ENCODE measurements around the gene RFXAP. TPM values are rescaled to one million over a fixed set of nuclear protein-coding genes. Genes with fewer than 3 reads are reported as not detected.
A peak's percentile ranks its signal among the peaks of the same experiment; 100 is the strongest.

RFXAP gene
- total RNA-seq, 1 donor from 2014 or later = 5.5 TPM

DNA sequence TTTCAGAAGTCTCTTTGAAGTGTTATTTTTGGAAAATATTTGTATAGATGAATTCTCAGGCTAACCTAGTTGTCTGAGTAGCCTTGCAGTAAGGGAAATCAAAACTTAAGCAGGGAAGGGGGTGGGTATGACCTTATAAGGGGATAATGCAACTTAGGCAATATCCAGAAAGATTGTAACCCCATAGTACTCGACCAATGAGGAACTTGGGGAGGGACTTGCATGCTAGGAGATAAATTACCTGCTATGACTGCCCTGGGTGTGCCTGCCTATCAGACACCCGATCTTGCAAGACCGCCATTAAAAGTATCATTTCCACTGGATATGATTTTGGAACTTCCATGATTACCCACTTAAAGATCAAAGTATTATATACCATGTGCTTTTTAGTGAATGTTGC lies 23.0 kb upstream of the RFXAP start:
- H3K4me2 ChIP-seq (ENCODE audit: low read length) = no peak overlapping the region
- no peak for FAIRE-seq

DNA sequence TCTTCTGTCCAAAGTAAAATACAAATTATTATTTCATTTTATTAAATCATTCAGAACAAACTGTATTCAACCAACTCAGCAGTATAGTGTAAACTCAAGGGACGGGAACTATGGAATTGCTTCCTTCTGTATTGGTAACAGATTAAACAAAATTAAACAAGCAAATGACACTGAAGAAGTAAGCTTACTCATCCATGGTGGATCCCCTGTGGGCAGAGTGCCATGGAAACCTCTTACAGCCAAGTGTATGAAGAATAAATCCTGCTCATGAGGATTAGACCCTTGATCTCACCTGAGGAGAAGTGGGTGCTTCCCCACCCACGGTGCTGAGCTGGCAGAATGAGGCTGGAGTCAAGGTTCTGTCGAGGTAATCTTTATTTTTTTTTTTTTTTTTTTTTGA lies 18.0 kb upstream of the RFXAP start:
- no peak overlapping the region for H3K27ac Mint-ChIP-seq (ENCODE audit: unreplicated experiment)
- H3K36me3 Mint-ChIP-seq (ENCODE audit: low read depth, unreplicated experiment) = no peaks in the 10 kb centered on the region
- no peak for TF ChIP-seq EZH2 (IDR thresholded peaks at IDR 0.05; ENCODE audit: insufficient read depth, low read length)
- TF ChIP-seq, protein P1, sequence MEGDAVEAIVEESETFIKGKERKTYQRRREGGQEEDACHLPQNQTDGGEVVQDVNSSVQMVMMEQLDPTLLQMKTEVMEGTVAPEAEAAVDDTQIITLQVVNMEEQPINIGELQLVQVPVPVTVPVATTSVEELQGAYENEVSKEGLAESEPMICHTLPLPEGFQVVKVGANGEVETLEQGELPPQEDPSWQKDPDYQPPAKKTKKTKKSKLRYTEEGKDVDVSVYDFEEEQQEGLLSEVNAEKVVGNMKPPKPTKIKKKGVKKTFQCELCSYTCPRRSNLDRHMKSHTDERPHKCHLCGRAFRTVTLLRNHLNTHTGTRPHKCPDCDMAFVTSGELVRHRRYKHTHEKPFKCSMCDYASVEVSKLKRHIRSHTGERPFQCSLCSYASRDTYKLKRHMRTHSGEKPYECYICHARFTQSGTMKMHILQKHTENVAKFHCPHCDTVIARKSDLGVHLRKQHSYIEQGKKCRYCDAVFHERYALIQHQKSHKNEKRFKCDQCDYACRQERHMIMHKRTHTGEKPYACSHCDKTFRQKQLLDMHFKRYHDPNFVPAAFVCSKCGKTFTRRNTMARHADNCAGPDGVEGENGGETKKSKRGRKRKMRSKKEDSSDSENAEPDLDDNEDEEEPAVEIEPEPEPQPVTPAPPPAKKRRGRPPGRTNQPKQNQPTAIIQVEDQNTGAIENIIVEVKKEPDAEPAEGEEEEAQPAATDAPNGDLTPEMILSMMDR (IDR thresholded peaks at IDR 0.05; ENCODE audit: insufficient read depth, low read depth, low read length) = no peak
- Histone ChIP-seq H3K9ac (ENCODE audit: low read length) (no peak overlapping the region), H3K36me3 (ENCODE audit: insufficient read depth, low read length) (no peaks in the 10 kb centered on the region), H3K27me3 (ENCODE audit: insufficient read depth, low read length) (peaks cover 3% of the 10 kb centered on the region), H3K9me3 (ENCODE audit: insufficient read depth, low read depth, low read length) (no peaks in the 10 kb centered on the region), H3K4me2 (ENCODE audit: low read length) (no peak overlapping the region), H3K79me2 (ENCODE audit: insufficient read depth, low read length) (no peaks in the 10 kb centered on the region), H2AFZ (ENCODE audit: low read depth, low read length) (no peak overlapping the region), H3K27ac (ENCODE audit: low read depth, low read length) (no peak overlapping the region), H3K4me1 (ENCODE audit: insufficient read depth, low read length) (no peaks in the 10 kb centered on the region), H4K20me1 (ENCODE audit: insufficient read depth, low read length) (no peaks in the 10 kb centered on the region), H3K4me3 (ENCODE audit: insufficient read depth, low read depth, low read length) (no peak overlapping the region)
- H3K27me3 Mint-ChIP-seq (ENCODE audit: low read depth, unreplicated experiment) = no peaks in the 10 kb centered on the region
- no peak overlapping the region for H3K4me3 Mint-ChIP-seq (ENCODE audit: unreplicated experiment)
- no peak for FAIRE-seq
- H3K9me3 Mint-ChIP-seq (ENCODE audit: unreplicated experiment) = peaks cover under 1% of the 10 kb centered on the region
- H3K4me1 Mint-ChIP-seq (ENCODE audit: low read depth, unreplicated experiment) = peaks cover 4% of the 10 kb centered on the region
- no peak for DNase-seq (ENCODE audit: low read depth)

More for the DNA sequence above, 23.0 kb upstream of the RFXAP start:
- no peaks in the 10 kb centered on the region for H3K36me3 Mint-ChIP-seq (ENCODE audit: low read depth, unreplicated experiment)
- peaks cover 6% of the 10 kb centered on the region for H3K9me3 Mint-ChIP-seq (ENCODE audit: unreplicated experiment)
- no peaks in the 10 kb centered on the region for H3K79me2 ChIP-seq (ENCODE audit: insufficient read depth, low read length)
- no peaks in the 10 kb centered on the region for H4K20me1 ChIP-seq (ENCODE audit: insufficient read depth, low read length)
- no peaks in the 10 kb centered on the region for H3K27me3 ChIP-seq (ENCODE audit: insufficient read depth, low read length)
- no peaks in the 10 kb centered on the region for H3K27me3 Mint-ChIP-seq (ENCODE audit: low read depth, unreplicated experiment)
- H2AFZ ChIP-seq (ENCODE audit: low read depth, low read length) = no peak overlapping the region
- H3K4me3 ChIP-seq (ENCODE audit: insufficient read depth, low read depth, low read length) = no peak overlapping the region
- no peak for DNase-seq (ENCODE audit: low read depth)
- no peaks in the 10 kb centered on the region for H3K4me1 Mint-ChIP-seq (ENCODE audit: low read depth, unreplicated experiment)
- no peak overlapping the region for H3K4me3 Mint-ChIP-seq (ENCODE audit: unreplicated experiment)
- H3K9ac ChIP-seq (ENCODE audit: low read length) = no peak overlapping the region
- no peaks in the 10 kb centered on the region for H3K9me3 ChIP-seq (ENCODE audit: insufficient read depth, low read depth, low read length)
- H3K4me1 ChIP-seq (ENCODE audit: insufficient read depth, low read length) = no peaks in the 10 kb centered on the region
- TF ChIP-seq EZH2 (IDR thresholded peaks at IDR 0.05; ENCODE audit: insufficient read depth, low read length) = no peak
- TF ChIP-seq, protein P1 (IDR thresholded peaks at IDR 0.05; ENCODE audit: insufficient read depth, low read depth, low read length) = no peak
- no peaks in the 10 kb centered on the region for H3K36me3 ChIP-seq (ENCODE audit: insufficient read depth, low read length)
- peak overlapping the region; percentile 81 for H3K27ac Mint-ChIP-seq (ENCODE audit: unreplicated experiment)
- no peak overlapping the region for H3K27ac ChIP-seq (ENCODE audit: low read depth, low read length)

- TF ChIP-seq EZH2 (IDR thresholded peaks at IDR 0.05; ENCODE audit: insufficient read depth, low read length) = no peak
- TF ChIP-seq, protein P1 (IDR thresholded peaks at IDR 0.05; ENCODE audit: insufficient read depth, low read depth, low read length) = no peak
- peaks cover 3% of the 10 kb centered on the region for H3K27me3 ChIP-seq (ENCODE audit: insufficient read depth, low read length)
- H4K20me1 ChIP-seq (ENCODE audit: insufficient read depth, low read length) = no peaks in the 10 kb centered on the region
- Mint-ChIP-seq H3K36me3 (ENCODE audit: low read depth, unreplicated experiment) (no peaks in the 10 kb centered on the region), H3K27me3 (ENCODE audit: low read depth, unreplicated experiment) (no peaks in the 10 kb centered on the region), H3K27ac (ENCODE audit: unreplicated experiment) (no peak overlapping the region), H3K9me3 (ENCODE audit: unreplicated experiment) (peaks cover 2% of the 10 kb centered on the region), H3K4me3 (ENCODE audit: unreplicated experiment) (no peak overlapping the region), H3K4me1 (ENCODE audit: low read depth, unreplicated experiment) (peaks cover 4% of the 10 kb centered on the region)
- FAIRE-seq (no peak), DNase-seq (ENCODE audit: low read depth) (no peak)
- H3K4me3 ChIP-seq (ENCODE audit: insufficient read depth, low read depth, low read length) = no peak overlapping the region
- no peaks in the 10 kb centered on the region for H3K9me3 ChIP-seq (ENCODE audit: insufficient read depth, low read depth, low read length)
- no peaks in the 10 kb centered on the region for H3K36me3 ChIP-seq (ENCODE audit: insufficient read depth, low read length)
- no peaks in the 10 kb centered on the region for H3K79me2 ChIP-seq (ENCODE audit: insufficient read depth, low read length)
- no peak overlapping the region for H3K27ac ChIP-seq (ENCODE audit: low read depth, low read length)
- H2AFZ ChIP-seq (ENCODE audit: low read depth, low read length) = no peak overlapping the region
- no peaks in the 10 kb centered on the region for H3K4me1 ChIP-seq (ENCODE audit: insufficient read depth, low read length)
- no peak overlapping the region for H3K4me2 ChIP-seq (ENCODE audit: low read length)
- H3K9ac ChIP-seq (ENCODE audit: low read length) = no peak overlapping the region
Observed at GRCh38 chr13:36804588-36804987, 14.4 kb upstream of the RFXAP start.
